Measurements from ENCODE around the gene SCAANT1.

Gene SCAANT1

GRCh38 chr3:63911873-63912767 is at the start of gene SCAANT1:
SCAANT1 (minus strand) TSS chr3:63912383.
- DNase-seq, result peak; percentile 88

GRCh38 chr3:63961891-63962290 is 49.7 kb upstream of the SCAANT1 start:
- peak; percentile 75 for DNase-seq

- DNase-seq, result no peak
These were observed 48.0 kb upstream of the SCAANT1 start for GRCh38 chr3:63960048-63960711.

GRCh38 chr3:63959146-63959545 is 47.0 kb upstream of the SCAANT1 start:
- no peak for DNase-seq

DNA sequence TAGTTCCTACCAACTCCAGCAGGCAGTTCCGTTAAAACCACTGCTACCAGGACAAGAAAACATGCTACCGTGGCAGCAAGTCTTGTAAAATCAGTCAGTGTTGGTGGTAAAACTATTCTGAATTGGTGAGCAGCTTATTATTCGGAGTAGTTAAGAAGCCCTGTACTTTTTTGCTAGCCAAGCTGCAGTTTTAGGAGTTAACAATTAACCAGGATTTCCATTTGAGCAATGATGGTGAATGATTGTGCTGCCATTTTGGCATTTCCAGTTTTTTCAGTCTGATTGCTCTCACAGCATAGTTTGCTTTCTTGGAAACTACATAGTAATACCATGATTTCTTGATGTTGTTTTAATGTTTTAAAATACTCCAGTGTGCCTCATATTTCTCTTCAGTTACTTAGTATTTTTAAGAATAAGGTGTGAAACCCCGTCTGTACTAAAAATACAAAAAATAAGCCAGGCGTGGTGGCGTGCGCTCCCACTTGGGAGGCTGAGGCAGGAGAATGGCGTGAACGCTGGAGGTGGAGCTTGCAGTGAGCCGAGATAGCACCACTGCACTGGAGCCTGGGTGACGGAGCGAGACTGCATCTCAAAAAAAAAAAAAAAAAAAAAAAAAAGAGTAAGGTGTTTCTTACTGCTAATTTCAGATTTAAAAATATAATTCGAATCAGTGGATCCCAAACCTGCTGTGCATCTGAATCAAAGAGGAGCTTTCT is 43.8 kb upstream of the SCAANT1 start:
- DNase-seq, result no peak

DNA sequence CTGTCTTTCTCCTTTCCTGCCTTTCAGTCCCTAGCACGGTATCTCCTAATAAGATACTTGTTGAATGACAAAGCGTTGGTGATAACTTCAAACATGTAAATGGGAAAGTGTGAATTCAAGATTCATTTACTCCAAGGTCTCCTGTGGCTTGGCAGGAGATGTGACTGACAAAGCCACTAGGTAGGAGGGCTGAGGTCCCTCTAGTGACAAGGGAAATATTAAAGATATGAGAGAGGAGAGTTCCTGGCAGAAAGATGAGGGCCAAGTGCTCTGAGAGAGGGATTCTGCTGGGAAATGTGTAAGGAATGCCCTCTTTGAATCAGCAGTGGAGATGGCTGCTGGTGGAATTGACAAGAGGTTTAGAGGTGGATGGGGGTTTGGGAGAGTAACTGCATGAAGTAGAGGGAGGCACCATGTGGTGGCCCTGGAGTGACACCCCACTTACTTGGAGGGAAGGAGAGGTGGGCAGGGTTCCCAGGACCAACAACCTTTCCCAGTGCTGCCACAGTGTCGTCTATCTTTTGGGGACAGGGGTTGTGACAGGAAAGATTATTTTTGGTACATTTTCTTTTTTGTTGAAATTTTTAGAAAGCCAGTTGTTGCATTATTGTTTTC is 43.0 kb upstream of the SCAANT1 start:
- no peak for DNase-seq

DNA sequence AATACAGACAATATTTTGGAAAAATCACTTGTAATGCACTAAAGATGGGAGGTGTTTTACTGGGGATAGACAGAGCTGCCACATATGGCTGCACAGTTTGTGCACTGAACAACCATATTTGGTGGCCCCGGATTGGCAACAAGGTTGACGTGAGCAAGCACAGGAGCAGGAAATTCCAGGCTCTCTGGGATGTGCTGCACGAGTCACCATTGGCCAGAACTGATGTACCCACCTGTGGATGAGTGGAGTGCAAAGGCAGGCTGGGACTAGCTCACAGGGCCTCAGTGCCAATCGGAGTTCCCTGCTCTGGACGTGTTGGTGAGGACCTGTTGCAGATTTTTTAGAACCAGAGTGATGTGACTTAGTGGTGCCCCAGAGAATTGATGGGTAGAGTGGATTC is 42.0 kb upstream of the SCAANT1 start:
- no peak for DNase-seq

GRCh38 chr3:63952248-63952594 is 40.0 kb upstream of the SCAANT1 start:
- no peak for DNase-seq

DNA sequence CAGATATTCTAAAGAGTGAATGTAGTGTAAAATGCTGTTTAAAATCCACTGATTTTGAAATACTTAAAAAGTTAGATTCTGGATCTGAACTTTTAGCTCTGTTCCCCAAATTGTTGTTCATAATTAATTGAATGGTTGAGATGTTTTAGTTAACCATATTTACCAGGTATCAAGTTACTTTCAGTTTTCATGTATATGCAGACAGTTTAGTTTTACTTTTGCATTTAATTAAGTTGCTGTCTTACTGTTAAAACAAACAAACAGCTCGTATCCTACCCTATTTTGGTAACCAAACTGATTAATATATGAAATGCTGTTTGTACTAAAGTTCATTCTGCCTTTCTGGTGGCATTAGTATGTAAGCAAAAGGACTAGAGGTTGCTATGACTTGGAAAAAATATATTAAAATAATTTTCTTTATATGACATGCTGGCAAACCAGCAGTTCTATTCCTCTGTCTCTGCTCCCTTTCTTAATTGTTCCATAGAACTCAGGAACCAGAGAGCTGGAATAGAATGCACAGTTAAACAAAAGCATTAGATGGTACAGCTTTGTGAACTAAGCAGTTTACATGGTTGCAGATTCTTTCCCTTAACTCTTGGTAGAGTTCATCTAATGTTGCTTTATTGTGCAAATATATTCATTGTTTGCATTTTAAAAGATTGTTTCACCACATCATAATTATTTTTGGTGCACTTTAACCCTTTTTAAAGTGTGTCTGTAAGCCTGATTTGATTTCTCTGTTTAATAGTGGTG is 39.5 kb upstream of the SCAANT1 start:
- no peak for DNase-seq

- DNase-seq, result no peak
These were observed 38.5 kb upstream of the SCAANT1 start for GRCh38 chr3:63950698-63951097.

GRCh38 chr3:63949005-63949404 is 36.8 kb upstream of the SCAANT1 start:
- DNase-seq, result no peak

- no peak for DNase-seq
These were observed 35.4 kb upstream of the SCAANT1 start for GRCh38 chr3:63947594-63947993.

- no peak for DNase-seq
These were observed 34.6 kb upstream of the SCAANT1 start for GRCh38 chr3:63946753-63947152.

GRCh38 chr3:63945558-63946096 is 33.4 kb upstream of the SCAANT1 start:
- no peak for DNase-seq

DNA sequence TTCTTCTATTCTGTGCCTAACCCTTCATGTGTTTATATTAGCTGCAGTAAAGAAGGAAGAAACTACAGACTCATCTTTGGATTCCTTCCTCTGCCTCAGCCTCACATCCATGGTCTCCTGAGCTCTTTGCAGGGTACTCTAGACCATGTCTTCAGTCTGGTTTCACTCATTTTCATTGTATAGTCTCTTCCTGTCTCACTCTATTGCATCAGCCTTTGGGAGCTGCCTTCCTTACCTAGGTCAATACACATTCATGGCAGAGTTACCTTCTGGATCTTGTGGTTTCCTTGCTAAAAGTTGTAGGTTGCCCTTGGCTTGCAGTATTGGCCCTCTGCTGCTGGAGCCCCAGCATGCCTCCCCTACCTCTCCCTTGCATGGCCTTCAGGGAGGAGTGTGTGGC is 31.5 kb upstream of the SCAANT1 start:
- no peak for DNase-seq

- DNase-seq, result no peak
These were observed 30.3 kb upstream of the SCAANT1 start for GRCh38 chr3:63942528-63942927.

- DNase-seq, result no peak
These were observed 28.2 kb upstream of the SCAANT1 start for GRCh38 chr3:63940389-63940757.

GRCh38 chr3:63937661-63938651 is 25.8 kb upstream of the SCAANT1 start:
- DNase-seq, result no peak

DNA sequence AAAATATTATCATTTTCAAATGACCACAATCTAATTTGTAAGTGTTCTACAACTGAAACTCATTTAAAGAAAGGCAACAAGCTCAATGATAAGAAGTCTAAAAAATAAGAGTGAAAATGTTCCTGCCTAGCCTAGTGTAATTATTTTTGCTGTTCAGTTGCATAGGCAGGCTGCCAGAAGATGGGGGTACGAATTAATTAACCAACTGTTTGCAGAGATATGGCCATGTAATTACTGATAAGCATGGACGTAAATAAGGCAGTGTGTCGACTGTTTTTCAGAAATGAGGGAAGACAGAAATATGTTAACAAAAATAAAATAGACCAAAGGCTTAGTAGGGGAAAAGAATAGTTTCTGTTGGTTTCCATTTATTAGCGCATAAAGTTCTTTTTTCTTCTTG is 24.7 kb upstream of the SCAANT1 start:
- no peak for DNase-seq

- peak; percentile 49 for DNase-seq
These were observed 22.1 kb upstream of the SCAANT1 start for GRCh38 chr3:63934041-63934866.

All from CD4-positive, alpha-beta T cell treated with Interleukin-12 subunit alpha and Interleukin-12 subunit beta, for 1 hour (primary cell).